MM.1S (cell line): Measurements from ENCODE around the gene CATSPERD.

ENCODE experiments used
- DNase-seq: peaks from one replicate; pipeline ENCODE4 v3.0.0-alpha.2; 2015
- H2AFZ ChIP-seq: fragments of 300-600 bp; sonication (generic); 2 replicates; pipeline ENCODE4 v1.6.0; 2016; ENCODE audit warnings: antibody characterized with exemption, low read length
- H3F3A ChIP-seq: fragments of 300-600 bp; sonication (generic); 2 replicates; pipeline ENCODE4 v1.6.1; 2016; ENCODE audit warnings: mild to moderate bottlenecking, antibody characterized with exemption, low read length, moderate library complexity, mixed read lengths; ENCODE audit not compliant: insufficient read depth
- H3K27ac ChIP-seq: fragments of 300-600 bp; sonication (generic); 2 replicates; pipeline ENCODE4 v1.5.1; 2016; ENCODE audit warnings: mild to moderate bottlenecking, low read length
- H3K27me3 ChIP-seq: fragments of 300-600 bp; sonication (generic); replicated peaks from 2 replicates; pipeline ENCODE4 v1.6.0; 2016; ENCODE audit warnings: low read length; ENCODE audit not compliant: insufficient read depth
- H3K36me3 ChIP-seq: fragments of 300-600 bp; sonication (generic); replicated peaks from 2 replicates; pipeline ENCODE4 v1.6.1; 2016; ENCODE audit warnings: mild to moderate bottlenecking, low read length, mixed read lengths; ENCODE audit not compliant: insufficient read depth
- H3K4me1 ChIP-seq: fragments of 300-600 bp; sonication (generic); 2 replicates; pipeline ENCODE4 v1.6.1; 2016; ENCODE audit warnings: low read length, mixed read lengths
- H3K4me2 ChIP-seq: fragments of 300-600 bp; sonication (generic); 2 replicates; pipeline ENCODE4 v1.6.0; 2016; ENCODE audit warnings: low read depth, low read length
- H3K4me3 ChIP-seq: fragments of 300-600 bp; sonication (generic); 2 replicates; pipeline ENCODE4 v1.5.1; 2016; ENCODE audit warnings: low read length, mixed read lengths
- H3K79me2 ChIP-seq: fragments of 300-600 bp; sonication (generic); 2 replicates; pipeline ENCODE4 v1.6.1; 2016; ENCODE audit warnings: mixed run types, low read length, mixed read lengths
- H3K9ac ChIP-seq: fragments of 300-600 bp; sonication (generic); 2 replicates; pipeline ENCODE4 v1.6.1; 2016; ENCODE audit warnings: low read length, mixed read lengths
- H3K9me2 ChIP-seq: fragments of 300-600 bp; sonication (generic); replicated peaks from 2 replicates; pipeline ENCODE4 v1.6.1; 2016; ENCODE audit warnings: mild to moderate bottlenecking, low read length, mixed read lengths; ENCODE audit not compliant: insufficient read depth
- H3K9me3 ChIP-seq: fragments of 300-600 bp; sonication (generic); replicated peaks from 2 replicates; pipeline ENCODE4 v1.6.1; 2016; ENCODE audit warnings: mild to moderate bottlenecking, low read length, mixed read lengths; ENCODE audit not compliant: insufficient read depth
- H4K20me1 ChIP-seq: fragments of 300-600 bp; sonication (generic); 2 replicates; pipeline ENCODE4 v1.6.1; 2016; ENCODE audit warnings: mild to moderate bottlenecking, low read length, moderate library complexity, mixed read lengths; ENCODE audit not compliant: insufficient read depth
- EZH2 ChIP-seq: fragments of 300-600 bp; sonication (generic); optimal IDR thresholded peaks from 2 replicates; pipeline ENCODE3; 2017; ENCODE audit warnings: low read depth, mild to moderate bottlenecking, antibody characterized with exemption, low read length, mixed read lengths
- EZH2phosphoT487 ChIP-seq: fragments of 300-600 bp; sonication (generic); IDR thresholded peaks from 2 replicates; pipeline ENCODE4 v1.6.1; 2018; ENCODE audit warnings: antibody characterized with exemption, low read length
- TF ChIP-seq, protein P1 (sequence below): fragments of 300-600 bp; sonication (generic); IDR thresholded peaks from 2 replicates; pipeline ENCODE4 v1.5.1; 2016; ENCODE audit warnings: antibody characterized with exemption, low read length, mixed read lengths

Gene CATSPERD

DNA sequence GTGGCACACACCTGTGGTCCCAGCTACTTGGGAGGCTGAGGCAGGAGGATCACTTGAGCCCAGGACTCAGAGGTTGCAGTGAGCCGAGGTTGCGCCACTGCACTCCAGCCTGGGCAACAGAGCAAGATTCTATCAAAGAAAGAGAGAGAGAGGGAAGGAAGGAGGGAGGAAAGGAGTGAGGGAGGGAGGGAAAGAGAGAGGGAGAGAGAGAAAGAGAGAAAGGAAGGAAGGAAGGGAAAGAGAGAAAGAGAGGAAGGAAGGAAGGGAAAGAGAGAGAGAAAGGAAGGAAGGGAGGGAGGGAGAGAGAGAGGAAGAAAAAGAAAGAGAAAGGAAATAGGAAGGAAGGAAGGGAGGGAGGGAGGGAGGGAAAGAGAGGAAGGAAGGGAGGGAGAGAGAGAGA lies 96.8 kb downstream of the CATSPERD start:
- Histone ChIP-seq H3K9ac (no peak overlapping the region), H2AFZ (no peak overlapping the region), H3K4me3 (no peak overlapping the region), H3F3A (no peaks in the 10 kb centered on the region), H3K27ac (no peak overlapping the region), H3K4me2 (no peak overlapping the region), H3K9me3 (no peaks in the 10 kb centered on the region), H3K79me2 (no peaks in the 10 kb centered on the region), H4K20me1 (no peaks in the 10 kb centered on the region), H3K27me3 (peaks cover 34% of the 10 kb centered on the region), H3K36me3 (no peaks in the 10 kb centered on the region), H3K9me2 (no peaks in the 10 kb centered on the region), H3K4me1 (no peaks in the 10 kb centered on the region)
- DNase-seq = no peak
- no peak for TF ChIP-seq EZH2
- TF ChIP-seq EZH2phosphoT487 = no peak
- TF ChIP-seq, protein P1, sequence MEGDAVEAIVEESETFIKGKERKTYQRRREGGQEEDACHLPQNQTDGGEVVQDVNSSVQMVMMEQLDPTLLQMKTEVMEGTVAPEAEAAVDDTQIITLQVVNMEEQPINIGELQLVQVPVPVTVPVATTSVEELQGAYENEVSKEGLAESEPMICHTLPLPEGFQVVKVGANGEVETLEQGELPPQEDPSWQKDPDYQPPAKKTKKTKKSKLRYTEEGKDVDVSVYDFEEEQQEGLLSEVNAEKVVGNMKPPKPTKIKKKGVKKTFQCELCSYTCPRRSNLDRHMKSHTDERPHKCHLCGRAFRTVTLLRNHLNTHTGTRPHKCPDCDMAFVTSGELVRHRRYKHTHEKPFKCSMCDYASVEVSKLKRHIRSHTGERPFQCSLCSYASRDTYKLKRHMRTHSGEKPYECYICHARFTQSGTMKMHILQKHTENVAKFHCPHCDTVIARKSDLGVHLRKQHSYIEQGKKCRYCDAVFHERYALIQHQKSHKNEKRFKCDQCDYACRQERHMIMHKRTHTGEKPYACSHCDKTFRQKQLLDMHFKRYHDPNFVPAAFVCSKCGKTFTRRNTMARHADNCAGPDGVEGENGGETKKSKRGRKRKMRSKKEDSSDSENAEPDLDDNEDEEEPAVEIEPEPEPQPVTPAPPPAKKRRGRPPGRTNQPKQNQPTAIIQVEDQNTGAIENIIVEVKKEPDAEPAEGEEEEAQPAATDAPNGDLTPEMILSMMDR = no peak

- Histone ChIP-seq H2AFZ (no peak overlapping the region), H3K27me3 (peaks cover 41% of the 10 kb centered on the region), H3K9me3 (no peaks in the 10 kb centered on the region), H3F3A (no peaks in the 10 kb centered on the region), H3K36me3 (no peaks in the 10 kb centered on the region), H3K4me3 (no peak overlapping the region), H3K9ac (no peak overlapping the region), H3K27ac (no peak overlapping the region), H4K20me1 (no peaks in the 10 kb centered on the region), H3K79me2 (no peaks in the 10 kb centered on the region), H3K9me2 (no peaks in the 10 kb centered on the region), H3K4me2 (no peak overlapping the region), H3K4me1 (no peaks in the 10 kb centered on the region)
- TF ChIP-seq EZH2phosphoT487 = no peak
- TF ChIP-seq, protein P1 = no peak
- TF ChIP-seq EZH2 = no peak
- DNase-seq = no peak
Measured at GRCh38 chr19:5818594-5818993, 98.2 kb downstream of the CATSPERD start.

DNA sequence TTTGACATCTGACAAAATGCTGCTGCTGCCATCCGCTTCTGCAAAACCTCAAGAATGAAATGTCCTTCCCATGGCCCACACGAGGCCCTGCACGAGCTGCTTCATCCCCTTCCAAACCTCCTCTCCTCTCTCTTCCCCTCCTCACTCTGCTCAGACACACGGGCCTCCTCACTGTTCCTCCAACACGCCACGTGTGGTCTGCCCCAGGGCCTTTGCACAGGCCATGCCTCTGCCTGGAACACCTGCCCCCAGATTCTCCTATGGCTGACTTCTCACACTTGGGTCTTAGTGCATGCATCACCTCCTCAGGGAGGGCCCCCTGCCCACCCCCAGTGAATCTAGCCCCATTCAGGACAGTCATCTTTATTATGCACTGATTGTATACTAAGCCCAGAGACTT lies 100.3 kb downstream of the CATSPERD start:
- no peaks in the 10 kb centered on the region for H3K79me2 ChIP-seq
- H3K9ac ChIP-seq = no peak overlapping the region
- TF ChIP-seq EZH2 = no peak
- TF ChIP-seq EZH2phosphoT487 = no peak
- TF ChIP-seq, protein P1 = no peak
- no peak overlapping the region for H3K4me3 ChIP-seq
- H2AFZ ChIP-seq = no peak overlapping the region
- H4K20me1 ChIP-seq = no peaks in the 10 kb centered on the region
- H3K4me2 ChIP-seq = no peak overlapping the region
- no peaks in the 10 kb centered on the region for H3F3A ChIP-seq
- DNase-seq = no peak
- H3K27ac ChIP-seq = no peak overlapping the region
- H3K9me2 ChIP-seq = no peaks in the 10 kb centered on the region
- H3K4me1 ChIP-seq = no peaks in the 10 kb centered on the region
- H3K27me3 ChIP-seq = peaks cover 38% of the 10 kb centered on the region
- H3K36me3 ChIP-seq = no peaks in the 10 kb centered on the region
- no peaks in the 10 kb centered on the region for H3K9me3 ChIP-seq
